Testis (tissue), 3 donors: ENCODE measurements around the gene C1orf56. TPM values are rescaled to one million over a fixed set of nuclear protein-coding genes. Genes with fewer than 3 reads are reported as not detected.

Experiments used
- DNase-seq: peaks from one replicate; pipeline ENCODE4 v3.0.0-alpha.2; 2019
- H3K27ac ChIP-seq, 2 donors: fragments of 200-600 bp; sonication (generic); one replicate each; pipeline ENCODE4 v1.5.1; 2019
- H3K27me3 ChIP-seq: fragments of 200-600 bp; sonication (generic); one replicate; pipeline ENCODE4 v1.5.1; 2019
- H3K36me3 ChIP-seq: fragments of 200-600 bp; sonication (generic); one replicate; pipeline ENCODE4 v1.5.1; 2017; ENCODE audit warnings: low read depth; ENCODE audit errors: missing control alignments
- H3K4me1 ChIP-seq: fragments of 200-600 bp; sonication (generic); one replicate; pipeline ENCODE4 v1.5.1; 2019
- H3K4me3 ChIP-seq, 2 donors: fragments of 200-600 bp; sonication (generic); one replicate each; pipeline ENCODE4 v1.5.1; 2017 to 2019
- H3K9me3 ChIP-seq: fragments of 200-600 bp; sonication (generic); one replicate; pipeline ENCODE4 v1.5.1; 2017
- CTCF ChIP-seq, 3 experiments: fragments of 450-650 bp in 2 of 3; fragments of 200-600 bp in 1 of 3; sonication (generic) in 1 of 3; IDR thresholded peaks; one replicate each; pipeline ENCODE4 v1.5.1; 2016 to 2019; ENCODE audit warnings: antibody characterized with exemption in 3 of 3, mild to moderate bottlenecking in 2 of 3, moderate library complexity in 1 of 3
- POLR2A ChIP-seq: fragments of 450-650 bp; IDR thresholded peaks from one replicate; pipeline ENCODE4 v1.6.1; 2017; ENCODE audit warnings: antibody characterized with exemption, mild to moderate bottlenecking, moderate library complexity
- WGBS, 2 donors: methylation state at CpG; one replicate each; pipeline ENCODE4 v1.1.5; 2018; 5-methylcytosine and 5-hydroxymethylcytosine counted together
- intact Hi-C: fragments of 100-400 bp; cut with DNase I; formaldehyde crosslinking; loops from one replicate; pipeline ENCODE4 v1.15.1; 2023; ENCODE audit warnings: low total_unique reads
- polyA plus RNA-seq: library from polyadenylated mRNA; stranded (reverse); fragments of 350-450 nt; fragmentation: Illumina TruSeq; extraction: RNeasy Lipid Tissue Mini Kit (QIAGEN cat#74804); gene quantifications from one replicate; pipeline ENCODE4 v1.2.3, GENCODE V29; 2014; ENCODE audit warnings: low read depth, low replicate concordance; ENCODE audit not compliant: insufficient read depth
- total RNA-seq, 2 donors: library from RNA; depleted of rRNA; stranded (reverse); fragments of >200 nt; gene quantifications; one replicate each; pipeline ENCODE4 v1.2.3, GENCODE V29; 2016

The C1orf56 gene
- total and polyA plus RNA-seq, 3 donors from 2014 or later, result 57.3 to 145 (median 78.4) TPM

- H3K4me1 ChIP-seq, result peaks cover 19% of the 10 kb centered on the region
- 96 to 100% methylated on average over 3 of the region's 3 CpGs for WGBS, 2 donors
- intact Hi-C loops, result no loop called here
These were observed 47.1 kb upstream of the C1orf56 start for GRCh38 chr1:151000408-151000807.

GRCh38 chr1:151001602-151002001 is 45.9 kb upstream of the C1orf56 start:
- Histone ChIP-seq H3K4me1 (peaks cover 19% of the 10 kb centered on the region), H3K27ac (peak overlapping the region in 1 of 2 donors; percentile 48), H3K36me3 (no peaks in the 10 kb centered on the region), H3K9me3 (no peaks in the 10 kb centered on the region), H3K27me3 (no peaks in the 10 kb centered on the region), H3K4me3 (no peak overlapping the region)
- WGBS, 2 donors, result 63 to 69% methylated on average over 4 of the region's 4 CpGs
- intact Hi-C loops, result no loop called here
- TF ChIP-seq POLR2A (no peak), CTCF (IDR thresholded peaks at IDR 0.05) (no peak)
- DNase-seq, result peak; percentile 45

More at GRCh38 chr1:151000408-151000807, 47.1 kb upstream of the C1orf56 start:
- no peak for TF ChIP-seq POLR2A
- TF ChIP-seq CTCF (IDR thresholded peaks at IDR 0.05), result no peak
- DNase-seq, result no peak
- H3K27ac ChIP-seq, result peak overlapping the region in 1 of 2 donors; percentile 15
- H3K36me3 ChIP-seq, result no peaks in the 10 kb centered on the region
- no peaks in the 10 kb centered on the region for H3K27me3 ChIP-seq
- H3K4me3 ChIP-seq, result no peak overlapping the region
- H3K9me3 ChIP-seq, result no peaks in the 10 kb centered on the region

- Histone ChIP-seq H3K27ac (peak overlapping the region in 1 of 2 donors; percentile 48), H3K4me3 (no peak overlapping the region), H3K27me3 (no peaks in the 10 kb centered on the region), H3K36me3 (no peaks in the 10 kb centered on the region), H3K4me1 (peaks cover 22% of the 10 kb centered on the region), H3K9me3 (no peaks in the 10 kb centered on the region)
- TF ChIP-seq POLR2A (no peak), CTCF (IDR thresholded peaks at IDR 0.05) (no peak)
- 64 to 72% methylated on average over 3 of the region's 3 CpGs for WGBS, 2 donors
- no peak for DNase-seq
- intact Hi-C loops, result no loop called here
These were observed 45.5 kb upstream of the C1orf56 start for GRCh38 chr1:151002051-151002450.

GRCh38 chr1:151002611-151003010 is 44.9 kb upstream of the C1orf56 start:
- WGBS, 2 donors, result 44 to 63% methylated on average over 2 of the region's 2 CpGs
- Histone ChIP-seq H3K36me3 (no peaks in the 10 kb centered on the region), H3K4me1 (peaks cover 27% of the 10 kb centered on the region), H3K4me3 (no peak overlapping the region), H3K27me3 (no peaks in the 10 kb centered on the region), H3K27ac (peak overlapping the region in 1 of 2 donors; percentile 48), H3K9me3 (no peaks in the 10 kb centered on the region)
- intact Hi-C loops, result no loop called here
- no peak for TF ChIP-seq POLR2A
- no peak for TF ChIP-seq CTCF (IDR thresholded peaks at IDR 0.05)
- DNase-seq, result no peak

GRCh38 chr1:151003180-151003579 is 44.4 kb upstream of the C1orf56 start:
- Histone ChIP-seq H3K27me3 (no peaks in the 10 kb centered on the region), H3K4me1 (peaks cover 31% of the 10 kb centered on the region), H3K4me3 (no peak overlapping the region), H3K9me3 (no peaks in the 10 kb centered on the region), H3K27ac (peak overlapping the region in 1 of 2 donors; percentile 63), H3K36me3 (no peaks in the 10 kb centered on the region)
- intact Hi-C loops, result no loop called here
- no peak for TF ChIP-seq POLR2A
- TF ChIP-seq CTCF (IDR thresholded peaks at IDR 0.05), result no peak
- DNase-seq, result no peak
